Heart left ventricle (tissue), 13 donors: Measurements from ENCODE around the gene L3MBTL3.
"Not testable (repeated sequence)": the region's sequence is repeated elsewhere in the genome, so short reads cannot be mapped to it uniquely, and the experiment has no call there.

ENCODE experiments used
- CTCF ChIP-seq, 12 donors: fragments of 200-600 bp; sonication (generic) in 4 of 12; IDR thresholded peaks; one replicate each; pipeline versions ENCODE4 v1.5.0 to v1.8.0; 2018 to 2022; ENCODE audit warnings: antibody characterized with exemption in 12 of 12, mild to moderate bottlenecking in 5 of 12
- POLR2A ChIP-seq, 2 donors: fragments of 450-650 bp; IDR thresholded peaks; one replicate each; pipeline ENCODE4 v1.6.1; 2017; ENCODE audit warnings: antibody characterized with exemption in 2 of 2, mild to moderate bottlenecking in 2 of 2, moderate library complexity in 2 of 2
- donor health status: ischemic (EF 13 %, LVEDD 7.1; RV severe dilation, severe dysfunction).
- donor health status: DM: no; HTN: yes; CAD: no.
- donor health status: DM: no; HTN: no; CAD: no.
- donor health status: ischemic (EF 25% LVEDD 6.9; RV normal size, moderate dysfunction).
- donor health status: ischemic (EF 25% LVEDD 5.7; RV mildly dilated, moderate dysfunction).
- donor health status: ischemic (EF 35%, LVEDD 5.7; RV mildly dilated, moderate dysfunction).
- donor health status: nonischemic (EF 11% LVEDD 7.7; RV severe dilation, severe dysfunction).
- donor health status: DM: yes; HTN: yes; CAD: no.
- donor health status: PGD.
- donor health status: ischemic (EF 29% LVEDD 5.4; RV normal size, mild dysfunction).
- donor health status: nonischemic (EF 23%, LVEDD 6.1; RV moderate dilation, normal function).

GRCh38 chr6:130170160-130170559 is 151.8 kb downstream of the L3MBTL3 start:
- not testable (repeated sequence) for TF ChIP-seq CTCF, POLR2A (IDR thresholded peaks at IDR 0.05)
